ENCODE results near the gene ITIH4. TPM values are rescaled to one million over a fixed set of nuclear protein-coding genes. Genes with fewer than 3 reads are reported as not detected.

The ITIH4 gene
- total RNA-seq, 2 donors from 2014 or later: 6.0 to 6.2 TPM

DNA sequence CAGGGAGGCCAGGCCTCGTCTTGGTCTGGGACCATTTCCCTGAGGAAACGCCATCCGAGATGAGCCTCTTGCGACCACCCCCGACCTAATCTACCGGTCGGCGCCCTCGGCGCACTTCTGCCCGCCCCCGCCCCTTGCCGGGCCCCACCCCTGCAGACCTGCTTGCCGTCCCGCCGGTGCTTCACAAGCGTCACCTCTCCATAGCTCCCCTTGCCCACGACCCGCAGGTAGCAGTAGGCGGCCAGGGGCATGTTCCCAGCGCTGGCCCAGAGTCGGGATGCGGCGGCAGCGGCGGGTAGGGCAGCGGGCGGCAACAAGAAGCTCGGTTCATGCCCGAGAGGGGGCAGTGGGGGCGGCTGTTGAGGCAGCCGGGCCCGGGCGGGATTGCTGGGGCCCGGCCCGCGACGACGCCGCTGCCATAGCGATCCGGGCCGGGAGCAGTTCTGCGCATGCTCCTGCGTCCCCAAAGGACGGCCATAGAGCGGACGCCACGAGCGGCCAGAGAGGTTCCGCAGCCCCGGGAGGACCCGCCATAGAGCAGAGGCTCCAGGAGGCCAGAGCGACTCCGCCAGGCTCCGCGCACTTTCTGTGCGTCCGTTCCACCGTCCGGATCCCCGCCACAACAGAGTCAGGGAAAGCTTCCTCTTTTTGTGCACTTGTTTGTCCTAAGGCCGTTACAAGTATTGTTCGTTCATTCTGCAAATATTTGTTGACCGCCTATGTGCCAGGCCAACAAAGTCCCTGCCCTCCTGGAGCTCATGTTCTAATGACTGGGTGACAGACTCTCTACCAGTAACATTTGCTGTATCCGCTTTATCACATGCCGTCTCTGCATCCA, 59.8 kb downstream of the ITIH4 start, which contains the start of gene NEK4:
Gene NEK4 (minus strand): TSS at position 445 of the 838 bp plus-strand sequence. CDS start 194 bp downstream, at position 251.
- peaks cover 13% of the 10 kb centered on the region for H3K4me1 Mint-ChIP-seq
- TF ChIP-seq, protein P1, sequence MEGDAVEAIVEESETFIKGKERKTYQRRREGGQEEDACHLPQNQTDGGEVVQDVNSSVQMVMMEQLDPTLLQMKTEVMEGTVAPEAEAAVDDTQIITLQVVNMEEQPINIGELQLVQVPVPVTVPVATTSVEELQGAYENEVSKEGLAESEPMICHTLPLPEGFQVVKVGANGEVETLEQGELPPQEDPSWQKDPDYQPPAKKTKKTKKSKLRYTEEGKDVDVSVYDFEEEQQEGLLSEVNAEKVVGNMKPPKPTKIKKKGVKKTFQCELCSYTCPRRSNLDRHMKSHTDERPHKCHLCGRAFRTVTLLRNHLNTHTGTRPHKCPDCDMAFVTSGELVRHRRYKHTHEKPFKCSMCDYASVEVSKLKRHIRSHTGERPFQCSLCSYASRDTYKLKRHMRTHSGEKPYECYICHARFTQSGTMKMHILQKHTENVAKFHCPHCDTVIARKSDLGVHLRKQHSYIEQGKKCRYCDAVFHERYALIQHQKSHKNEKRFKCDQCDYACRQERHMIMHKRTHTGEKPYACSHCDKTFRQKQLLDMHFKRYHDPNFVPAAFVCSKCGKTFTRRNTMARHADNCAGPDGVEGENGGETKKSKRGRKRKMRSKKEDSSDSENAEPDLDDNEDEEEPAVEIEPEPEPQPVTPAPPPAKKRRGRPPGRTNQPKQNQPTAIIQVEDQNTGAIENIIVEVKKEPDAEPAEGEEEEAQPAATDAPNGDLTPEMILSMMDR (conservative IDR thresholded peaks at IDR 0.05): peak; percentile 40
- Histone ChIP-seq H3K9ac (ENCODE audit: extremely low read depth, low read length, poor library complexity, severe bottlenecking) (peak within 1 kb of the TSS; percentile 83), H3K9me3 (ENCODE audit: control insufficient read depth, low read length) (no peaks in the 10 kb centered on the region), H3K27me3 (ENCODE audit: control insufficient read depth, insufficient read depth, low read length, poor library complexity, severe bottlenecking) (no peaks in the 10 kb centered on the region), H3K4me1 (ENCODE audit: control insufficient read depth, insufficient read depth, low read length) (no peaks in the 10 kb centered on the region), H3K27ac (ENCODE audit: low read depth, low read length) (peak within 1 kb of the TSS; percentile 79), H3K4me3 (ENCODE audit: low read length) (peak within 1 kb of the TSS; percentile 91), H3K36me3 (ENCODE audit: control insufficient read depth, insufficient read depth, low read length) (peaks cover 23% of the 10 kb centered on the region)
- H3K27me3 Mint-ChIP-seq (ENCODE audit: insufficient read depth): peaks cover 9% of the 10 kb centered on the region
- DNase-seq: peak; percentile 97
- H3K9me3 Mint-ChIP-seq: no peaks in the 10 kb centered on the region
- peak within 1 kb of the TSS; percentile 99 for H3K27ac Mint-ChIP-seq
- peak within 1 kb of the TSS; percentile 84 for H3K4me3 Mint-ChIP-seq
- H3K36me3 Mint-ChIP-seq (ENCODE audit: low read depth): peaks cover 19% of the 10 kb centered on the region
- 1 to 2% methylated on average over 52 to 67 of the region's 67 CpGs for WGBS, 2 experiments (ENCODE audit: insufficient coverage in 1 of 2, insufficient read length in 1 of 2)

DNA sequence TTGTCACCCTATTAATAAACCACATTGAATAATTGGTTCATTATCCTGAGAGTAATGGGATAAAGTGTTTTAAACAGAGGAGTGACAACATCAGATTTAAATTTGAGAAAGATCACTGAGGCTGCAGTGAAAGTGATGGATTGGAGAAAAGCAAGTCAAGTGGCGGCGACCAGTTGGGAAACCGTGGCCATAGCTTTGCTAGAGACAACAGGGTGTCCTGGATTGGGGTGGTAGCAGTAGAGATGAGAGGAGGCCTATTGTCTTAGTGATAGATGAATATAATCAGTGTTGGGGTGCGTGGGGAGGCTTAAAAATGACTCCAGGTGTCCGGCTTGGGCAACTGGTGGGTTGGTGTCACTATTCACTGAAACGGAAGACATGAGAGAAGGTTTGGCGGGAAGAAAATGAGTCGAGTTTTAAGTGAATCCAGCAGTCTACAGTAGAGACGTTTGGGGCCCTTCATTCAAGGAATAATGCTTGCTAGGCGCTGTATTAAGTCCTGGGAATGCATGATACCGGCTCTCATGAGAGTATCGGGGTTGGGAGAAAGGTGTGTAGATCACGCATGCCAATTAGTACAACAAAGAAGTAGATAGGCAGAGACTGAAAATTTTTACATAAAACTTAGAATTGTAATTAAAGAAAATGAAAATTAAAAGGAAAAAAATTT, 60.6 kb downstream of the ITIH4 start:
- peak overlapping the region; percentile 91 for H3K4me3 ChIP-seq (ENCODE audit: low read length)
- peak overlapping the region; percentile 83 for H3K9ac ChIP-seq (ENCODE audit: extremely low read depth, low read length, poor library complexity, severe bottlenecking)
- TF ChIP-seq, protein P1 (conservative IDR thresholded peaks at IDR 0.05): no peak
- 18 to 27% methylated on average over 12 to 13 of the region's 13 CpGs for WGBS, 2 experiments (ENCODE audit: insufficient coverage in 1 of 2, insufficient read length in 1 of 2)
- Mint-ChIP-seq H3K27me3 (ENCODE audit: insufficient read depth) (peaks cover 3% of the 10 kb centered on the region), H3K27ac (peak overlapping the region; percentile 99), H3K9me3 (no peaks in the 10 kb centered on the region), H3K36me3 (ENCODE audit: low read depth) (peaks cover 27% of the 10 kb centered on the region), H3K4me1 (peaks cover 13% of the 10 kb centered on the region), H3K4me3 (peak overlapping the region; percentile 84)
- H3K27ac ChIP-seq (ENCODE audit: low read depth, low read length): no peak overlapping the region
- H3K9me3 ChIP-seq (ENCODE audit: control insufficient read depth, low read length): no peaks in the 10 kb centered on the region
- H3K27me3 ChIP-seq (ENCODE audit: control insufficient read depth, insufficient read depth, low read length, poor library complexity, severe bottlenecking): no peaks in the 10 kb centered on the region
- H3K4me1 ChIP-seq (ENCODE audit: control insufficient read depth, insufficient read depth, low read length): no peaks in the 10 kb centered on the region
- DNase-seq: no peak
- peaks cover 31% of the 10 kb centered on the region for H3K36me3 ChIP-seq (ENCODE audit: control insufficient read depth, insufficient read depth, low read length)

DNA sequence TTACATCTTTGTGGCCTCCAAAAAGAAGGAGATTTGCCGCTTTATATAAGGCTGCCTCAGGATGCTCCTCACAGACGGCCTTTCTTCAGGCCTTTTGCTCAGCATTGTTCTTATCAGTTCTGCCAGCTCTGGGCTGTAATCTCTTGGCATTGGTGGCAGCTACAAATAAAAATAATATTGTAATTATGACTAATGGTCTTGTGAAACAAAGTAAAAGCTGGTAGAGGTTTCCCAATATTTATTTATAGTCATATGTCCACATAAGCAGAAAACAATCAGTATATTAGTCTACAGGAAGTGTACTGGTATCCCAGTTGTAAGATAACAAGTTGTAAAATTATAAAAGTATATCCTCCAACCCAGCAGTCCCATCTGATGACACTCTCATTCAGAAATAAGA, 67.0 kb downstream of the ITIH4 start:
- 99 to 100% methylated on average over 1 to 2 of the region's 2 CpGs for WGBS, 2 experiments (ENCODE audit: insufficient coverage in 1 of 2, insufficient read length in 1 of 2)
- no peaks in the 10 kb centered on the region for H3K4me1 ChIP-seq (ENCODE audit: control insufficient read depth, insufficient read depth, low read length)
- H3K27ac ChIP-seq (ENCODE audit: low read depth, low read length): no peak overlapping the region
- no peak overlapping the region for H3K9ac ChIP-seq (ENCODE audit: extremely low read depth, low read length, poor library complexity, severe bottlenecking)
- no peak for DNase-seq
- TF ChIP-seq, protein P1 (conservative IDR thresholded peaks at IDR 0.05): no peak
- H3K4me1 Mint-ChIP-seq: no peaks in the 10 kb centered on the region
- no peaks in the 10 kb centered on the region for H3K27me3 Mint-ChIP-seq (ENCODE audit: insufficient read depth)
- H3K4me3 Mint-ChIP-seq: no peak overlapping the region
- peaks cover 77% of the 10 kb centered on the region for H3K36me3 Mint-ChIP-seq (ENCODE audit: low read depth)
- H3K9me3 ChIP-seq (ENCODE audit: control insufficient read depth, low read length): no peaks in the 10 kb centered on the region
- H3K27me3 ChIP-seq (ENCODE audit: control insufficient read depth, insufficient read depth, low read length, poor library complexity, severe bottlenecking): no peaks in the 10 kb centered on the region
- H3K4me3 ChIP-seq (ENCODE audit: low read length): no peak overlapping the region
- peaks cover 85% of the 10 kb centered on the region for H3K36me3 ChIP-seq (ENCODE audit: control insufficient read depth, insufficient read depth, low read length)
- no peaks in the 10 kb centered on the region for H3K9me3 Mint-ChIP-seq
- no peak overlapping the region for H3K27ac Mint-ChIP-seq

Small RNA genes lying within 50 kb of the gene (microRNA-seq; reads per million reads assigned to microRNA genes)
- gene MIR8064 (ENCODE audit: borderline microRNAs expressed): not detected

Other genes with a start within 250 kb of the ITIH4 start
- 10 to 100 TPM; 73.4 to 78.5 TPM for gene PBRM1, start 144.8 kb downstream of the ITIH4 start, total RNA-seq
- gene GNL3, start 144.6 kb downstream of the ITIH4 start, total RNA-seq: 100 to 1,000 TPM; 101 to 107 TPM
- 10 to 100 TPM; 54.4 to 72.2 TPM for gene GLT8D1, start 124.9 kb downstream of the ITIH4 start, total RNA-seq
- gene SPCS1, start 124.6 kb downstream of the ITIH4 start, total RNA-seq: 100 to 1,000 TPM; 101 to 113 TPM
- gene NEK4, start 59.7 kb downstream of the ITIH4 start, total RNA-seq: 10 to 100 TPM; 44.2 to 49.5 TPM
- gene ITIH1, start 53.1 kb downstream of the ITIH4 start, total RNA-seq: not detected
- not detected for gene ITIH3, start 35.9 kb downstream of the ITIH4 start, total RNA-seq
- gene MUSTN1, start 4.3 kb upstream of the ITIH4 start, total RNA-seq: 1 to 10 TPM; 3.2 to 4.2 TPM
- 10 to 100 TPM; 20.3 to 23.7 TPM for gene STIMATE, start 66.9 kb upstream of the ITIH4 start, total RNA-seq
- gene SFMBT1, start 215.4 kb upstream of the ITIH4 start, total RNA-seq: 10 to 100 TPM in 1 of 2 donors, 1 to 10 TPM in 1; 6.9 to 10.3 TPM